ENCODE measurements around the gene COL15A1.

DNA sequence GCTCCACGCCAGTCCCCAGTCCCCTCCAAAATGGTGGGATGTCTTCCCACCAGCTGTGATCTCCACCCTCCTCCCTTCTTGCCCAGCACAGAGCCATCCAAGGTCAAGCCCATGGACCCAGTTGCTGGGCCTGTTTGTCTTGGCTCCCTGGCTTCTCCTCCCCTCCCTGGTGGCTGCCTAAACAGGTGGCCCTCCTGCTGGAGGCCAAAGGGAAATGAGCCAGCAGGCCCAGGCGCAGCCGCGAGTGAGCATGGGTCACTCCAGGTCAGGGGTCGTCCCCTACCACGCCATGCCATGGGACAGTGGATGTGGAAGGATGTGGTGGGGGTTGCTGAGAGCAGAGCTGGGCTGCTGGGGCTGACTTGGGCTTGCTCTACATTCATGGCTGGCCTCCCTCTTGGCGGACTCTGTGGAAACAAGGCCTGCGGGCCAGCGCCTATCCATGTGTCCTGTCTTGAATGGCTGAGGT lies 33.6 kb downstream of the COL15A1 start:
- TF ChIP-seq, protein P1, sequence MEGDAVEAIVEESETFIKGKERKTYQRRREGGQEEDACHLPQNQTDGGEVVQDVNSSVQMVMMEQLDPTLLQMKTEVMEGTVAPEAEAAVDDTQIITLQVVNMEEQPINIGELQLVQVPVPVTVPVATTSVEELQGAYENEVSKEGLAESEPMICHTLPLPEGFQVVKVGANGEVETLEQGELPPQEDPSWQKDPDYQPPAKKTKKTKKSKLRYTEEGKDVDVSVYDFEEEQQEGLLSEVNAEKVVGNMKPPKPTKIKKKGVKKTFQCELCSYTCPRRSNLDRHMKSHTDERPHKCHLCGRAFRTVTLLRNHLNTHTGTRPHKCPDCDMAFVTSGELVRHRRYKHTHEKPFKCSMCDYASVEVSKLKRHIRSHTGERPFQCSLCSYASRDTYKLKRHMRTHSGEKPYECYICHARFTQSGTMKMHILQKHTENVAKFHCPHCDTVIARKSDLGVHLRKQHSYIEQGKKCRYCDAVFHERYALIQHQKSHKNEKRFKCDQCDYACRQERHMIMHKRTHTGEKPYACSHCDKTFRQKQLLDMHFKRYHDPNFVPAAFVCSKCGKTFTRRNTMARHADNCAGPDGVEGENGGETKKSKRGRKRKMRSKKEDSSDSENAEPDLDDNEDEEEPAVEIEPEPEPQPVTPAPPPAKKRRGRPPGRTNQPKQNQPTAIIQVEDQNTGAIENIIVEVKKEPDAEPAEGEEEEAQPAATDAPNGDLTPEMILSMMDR (IDR thresholded peaks at IDR 0.05) = no peak
- no peak for TF ChIP-seq ZFX (IDR thresholded peaks at IDR 0.05; ENCODE audit: borderline replicate concordance)
